ENCODE measurements around the gene NPR1.

Gene NPR1

GRCh38 chr1:153631047-153632022, 47.2 kb upstream of the NPR1 start:
- H3K9me3 ChIP-seq (ENCODE audit: insufficient read depth, low read length): no peaks in the 10 kb centered on the region
- TF ChIP-seq EZH2phosphoT487 (IDR thresholded peaks at IDR 0.05; ENCODE audit: low read depth) (no peak), CTCF (IDR thresholded peaks at IDR 0.05; ENCODE audit: low read depth, low read length) (no peak)
- H3K36me3 ChIP-seq (replicated peaks; ENCODE audit: low read depth, low read length): peaks cover 8% of the 10 kb centered on the region
- H4K20me1 ChIP-seq (ENCODE audit: insufficient read depth, low read length): no peaks in the 10 kb centered on the region
- H3K79me2 ChIP-seq (ENCODE audit: low read length): peaks cover 24% of the 10 kb centered on the region
- H2AFZ ChIP-seq (ENCODE audit: low read depth, low read length): no peak overlapping the region
- H3K4me2 ChIP-seq (ENCODE audit: low read length): no peak overlapping the region
- H3K4me1 ChIP-seq (ENCODE audit: low read length): peaks cover 32% of the 10 kb centered on the region
- no peak overlapping the region for H3K27ac ChIP-seq (ENCODE audit: low read length)
- H3K4me3 ChIP-seq (ENCODE audit: low read length): no peak overlapping the region
- no peak overlapping the region for H3K9ac ChIP-seq (ENCODE audit: low read length)
- no peaks in the 10 kb centered on the region for H3K27me3 ChIP-seq (ENCODE audit: low read depth, low read length)

- Histone ChIP-seq H3K4me3 (ENCODE audit: low read length) (peak overlapping the region; percentile 90), H3K9me3 (ENCODE audit: insufficient read depth, low read length) (no peaks in the 10 kb centered on the region), H3K27me3 (ENCODE audit: low read depth, low read length) (no peaks in the 10 kb centered on the region), H4K20me1 (ENCODE audit: insufficient read depth, low read length) (no peaks in the 10 kb centered on the region), H3K4me1 (ENCODE audit: low read length) (peaks cover 15% of the 10 kb centered on the region), H2AFZ (ENCODE audit: low read depth, low read length) (0 out of 2 replicates have a peak overlapping the region, but pooled peaks have one; percentile 24), H3K79me2 (ENCODE audit: low read length) (peaks cover 43% of the 10 kb centered on the region), H3K9ac (ENCODE audit: low read length) (peak overlapping the region; percentile 36; the same call in 1 of the 2 replicates), H3K36me3 (replicated peaks; ENCODE audit: low read depth, low read length) (peaks cover 25% of the 10 kb centered on the region), H3K4me2 (ENCODE audit: low read length) (peak overlapping the region; percentile 68), H3K27ac (ENCODE audit: low read length) (peak overlapping the region; percentile 96)
- TF ChIP-seq CTCF (IDR thresholded peaks at IDR 0.05; ENCODE audit: low read depth, low read length): no peak
- no peak for TF ChIP-seq EZH2phosphoT487 (IDR thresholded peaks at IDR 0.05; ENCODE audit: low read depth)
Measured at GRCh38 chr1:153633161-153633753, 45.2 kb upstream of the NPR1 start.

- peaks cover 48% of the 10 kb centered on the region for H3K79me2 ChIP-seq (ENCODE audit: low read length)
- TF ChIP-seq CTCF (IDR thresholded peaks at IDR 0.05; ENCODE audit: low read depth, low read length) (no peak), EZH2phosphoT487 (IDR thresholded peaks at IDR 0.05; ENCODE audit: low read depth) (no peak)
- no peaks in the 10 kb centered on the region for H4K20me1 ChIP-seq (ENCODE audit: insufficient read depth, low read length)
- peak within 1 kb of the TSS; percentile 96 for H3K27ac ChIP-seq (ENCODE audit: low read length)
- no peaks in the 10 kb centered on the region for H3K27me3 ChIP-seq (ENCODE audit: low read depth, low read length)
- peak within 1 kb of the TSS; percentile 90 for H3K4me3 ChIP-seq (ENCODE audit: low read length)
- H3K9me3 ChIP-seq (ENCODE audit: insufficient read depth, low read length): no peaks in the 10 kb centered on the region
- H3K4me1 ChIP-seq (ENCODE audit: low read length): peaks cover 15% of the 10 kb centered on the region
- H3K4me2 ChIP-seq (ENCODE audit: low read length): peak within 1 kb of the TSS; percentile 76
- peaks cover 31% of the 10 kb centered on the region for H3K36me3 ChIP-seq (replicated peaks; ENCODE audit: low read depth, low read length)
- H3K9ac ChIP-seq (ENCODE audit: low read length): peak within 1 kb of the TSS; percentile 99
- 0 out of 2 replicates have a peak within 1 kb of the TSS, but pooled peaks have one; percentile 24 for H2AFZ ChIP-seq (ENCODE audit: low read depth, low read length)
Measured at GRCh38 chr1:153633754-153634665, 44.5 kb upstream of the NPR1 start, which contains the start of gene CHTOP. Gene CHTOP (plus strand): TSS chr1:153634066. CDS start chr1:153636589, 2,523 bp downstream.
